Right lobe of liver (tissue), 6 donors: ENCODE data around the gene TTC23. TPM values are rescaled to one million over a fixed set of nuclear protein-coding genes. Genes with fewer than 3 reads are reported as not detected.

Experiments used
- ATAC-seq, 4 donors: fragments of 200-7000 bp; cut with Tn5 transposase; one replicate each; pipeline ENCODE4 v1.9.1; 2020; ENCODE audit warnings: mild to moderate bottlenecking in 4 of 4, moderate library complexity in 4 of 4
- DNase-seq, 3 donors: peaks; one replicate each; pipeline ENCODE4 v3.0.0-alpha.2; 2020
- H3K27ac ChIP-seq, 3 donors: fragments of 200-600 bp; one replicate each; pipeline ENCODE4 v1.8.0; 2022
- H3K27me3 ChIP-seq, 2 donors: fragments of 200-600 bp; one replicate each; pipeline ENCODE4 v1.8.0; 2022
- H3K36me3 ChIP-seq, 4 donors: fragments of 200-600 bp; sonication (generic) in 1 of 4; one replicate each; pipeline versions ENCODE4 v1.5.1 to v1.8.0; 2017 to 2022; ENCODE audit warnings: control low read depth in 1 of 4
- H3K4me1 ChIP-seq, 4 donors: fragments of 200-600 bp; sonication (generic) in 1 of 4; one replicate each; pipeline versions ENCODE4 v1.5.1 to v1.8.0; 2017 to 2022; ENCODE audit warnings: control low read depth in 1 of 4
- H3K4me3 ChIP-seq, 3 donors: fragments of 200-600 bp; one replicate each; pipeline ENCODE4 v1.8.0; 2022
- H3K9me3 ChIP-seq, 4 donors: fragments of 200-600 bp; sonication (generic) in 1 of 4; one replicate each; pipeline versions ENCODE4 v1.5.1 to v1.8.0; 2017 to 2022; ENCODE audit warnings: control low read depth in 1 of 4
- CTCF ChIP-seq, 4 donors: fragments of 200-600 bp in 3 of 4; fragments of 450-650 bp in 1 of 4; IDR thresholded peaks; one replicate each; pipeline versions ENCODE4 v1.5.1 to v1.8.0; 2016 to 2022; ENCODE audit warnings: antibody characterized with exemption in 4 of 4, mild to moderate bottlenecking in 2 of 4
- POLR2A ChIP-seq: fragments of 450-650 bp; IDR thresholded peaks from one replicate; pipeline ENCODE4 v1.6.1; 2017; ENCODE audit warnings: antibody characterized with exemption, mild to moderate bottlenecking
- WGBS: methylation state at CpG from one replicate; pipeline ENCODE4 v1.1.6; 2018; ENCODE audit warnings: low coverage, low lambda C conversion rate; ENCODE audit not compliant: insufficient coverage; ENCODE audit errors: missing lambda C conversion rate; 5-methylcytosine and 5-hydroxymethylcytosine counted together
- intact Hi-C, 2 donors: fragments of 100-400 bp; cut with DNase I; formaldehyde crosslinking; loops; one replicate each; pipeline versions ENCODE4 v1.11.2 to v1.14.1; 2022
- total RNA-seq, 6 experiments: library from RNA; depleted of rRNA in 2 of 6; stranded (reverse); fragments of >200 nt in 2 of 6; fragmentation: NEBNext Ultra II Directional in 3 of 6; extraction: Animal tissue kit (Norgen Biotek cat#: 25700) in 3 of 6; gene quantifications; one replicate each; pipeline versions ENCODE4 v1.1.0 to v1.2.4, GENCODE V29; 2016 to 2023
- donor health status: DM: no; HTN: yes; CAD: no.
- donor health status: DM: no; HTN: no; CAD: no.
- donor health status: DM: no; HTN: no; CAD: no.
- donor health status: DM: no; HTN: yes; CAD: no.
- donor health status: DM: no; HTN: yes; CAD: no.

Gene TTC23
- total RNA-seq, 6 experiments from 2014 or later, result 6.1 to 18.4 (median 9.1) TPM

GRCh38 chr15:99157456-99157855 lies 91.9 kb downstream of the TTC23 start:
- 38% methylated on average over 3 of the region's 3 CpGs for whole genome bisulfite sequencing
- TF ChIP-seq POLR2A (no peak), CTCF (IDR thresholded peaks at IDR 0.05) (no peak)
- no peak for ATAC-seq
- Histone ChIP-seq H3K9me3 (no peaks in the 10 kb centered on the region), H3K27me3 (no peaks in the 10 kb centered on the region), H3K4me1 (peaks cover 0 to 28% (median 4%) of the 10 kb centered on the region in 4 donors), H3K36me3 (peaks cover 0 to 2% (median 0%) of the 10 kb centered on the region in 4 donors), H3K4me3 (no peak overlapping the region), H3K27ac (no peak overlapping the region)
- no peak for DNase-seq
- intact Hi-C loops, result no loop called here

- ATAC-seq (peak; percentile 48 to 78 (median 73)), DNase-seq (no peak)
- WGBS, result 51% methylated on average over 8 of the region's 9 CpGs
- Histone ChIP-seq H3K27me3 (no peaks in the 10 kb centered on the region), H3K9me3 (no peaks in the 10 kb centered on the region), H3K4me1 (peaks cover 0 to 28% (median 4%) of the 10 kb centered on the region in 4 donors), H3K36me3 (peaks cover 0 to under 1% (median 0%) of the 10 kb centered on the region in 4 donors), H3K27ac (peak overlapping the region in 2 of 3 donors; percentile 6 to 13), H3K4me3 (no peak overlapping the region)
- intact Hi-C loops, result no loop called here
- TF ChIP-seq POLR2A, result no peak
- TF ChIP-seq CTCF (IDR thresholded peaks at IDR 0.05), result no peak
These were observed 93.4 kb downstream of the TTC23 start for GRCh38 chr15:99155961-99156443.

- TF ChIP-seq CTCF (IDR thresholded peaks at IDR 0.05) (no peak), POLR2A (no peak)
- WGBS, result 28% methylated on average over 2 of the region's 2 CpGs
- peak overlapping the region in 1 of 3 donors; percentile 19 for H3K27ac ChIP-seq
- no peaks in the 10 kb centered on the region for H3K9me3 ChIP-seq
- peaks cover 0 to 4% (median 1%) of the 10 kb centered on the region in 4 donors for H3K36me3 ChIP-seq
- peak; percentile 64 to 81 (median 76) for ATAC-seq
- peak in 2 of 3 donors; percentile 34 to 64 for DNase-seq
- no peaks in the 10 kb centered on the region for H3K27me3 ChIP-seq
- H3K4me3 ChIP-seq, result no peak overlapping the region
- intact Hi-C loops, result no loop called here
- H3K4me1 ChIP-seq, result peaks cover 0 to 28% (median 4%) of the 10 kb centered on the region in 4 donors
These were observed 95.1 kb downstream of the TTC23 start for GRCh38 chr15:99154271-99154670.

- Histone ChIP-seq H3K27me3 (no peaks in the 10 kb centered on the region), H3K4me1 (peaks cover 0 to 28% (median 4%) of the 10 kb centered on the region in 4 donors), H3K9me3 (no peaks in the 10 kb centered on the region), H3K36me3 (peaks cover 0 to 4% (median 1%) of the 10 kb centered on the region in 4 donors), H3K4me3 (no peak overlapping the region), H3K27ac (peak overlapping the region in 2 of 3 donors; percentile 0 to 8)
- ATAC-seq, result peak; percentile 60 to 70 (median 66)
- TF ChIP-seq POLR2A, result no peak
- TF ChIP-seq CTCF (IDR thresholded peaks at IDR 0.05), result no peak
- intact Hi-C loops, result no loop called here
- 46% methylated on average over 6 of the region's 6 CpGs for WGBS
- DNase-seq, result no peak
These were observed 96.3 kb downstream of the TTC23 start for GRCh38 chr15:99153026-99153535.
